OCI-LY1 (cell line): ENCODE data around the gene RECK.
"Not testable (repeated sequence)": the region's sequence is repeated elsewhere in the genome, so short reads cannot be mapped to it uniquely, and the experiment has no call there.

Experiments
- H2AFZ ChIP-seq: fragments of 200-600 bp; sonication (generic), shearing (Covaris generic); 2 replicates; pipeline ENCODE4 v1.6.0; 2014; ENCODE audit warnings: antibody characterized with exemption, mild to moderate bottlenecking, low read length
- H3F3A ChIP-seq: fragments of 200-600 bp; sonication (generic), shearing (Covaris generic); 2 replicates; pipeline ENCODE4 v1.6.0; 2014; ENCODE audit warnings: mild to moderate bottlenecking, antibody characterized with exemption, low read length, moderate library complexity; ENCODE audit not compliant: insufficient read depth
- H3K27ac ChIP-seq: fragments of 200-600 bp; sonication (generic); 2 replicates; pipeline ENCODE4 v1.5.1; 2014; ENCODE audit warnings: low read length, mixed run types, mild to moderate bottlenecking, low read depth; ENCODE audit not compliant: poor library complexity, severe bottlenecking
- H3K27me3 ChIP-seq: fragments of 200-600 bp; sonication (generic); 2 replicates; pipeline ENCODE4 v1.6.0; 2014; ENCODE audit warnings: antibody characterized with exemption, mild to moderate bottlenecking, low read length, moderate library complexity; ENCODE audit not compliant: insufficient read depth
- H3K36me3 ChIP-seq: fragments of 200-600 bp; sonication (generic); 2 replicates; pipeline ENCODE4 v1.6.1; 2014; ENCODE audit warnings: mild to moderate bottlenecking, antibody characterized with exemption, low read length, moderate library complexity, mixed read lengths; ENCODE audit not compliant: insufficient read depth
- H3K4me1 ChIP-seq: fragments of 200-600 bp; sonication (generic); 2 replicates; pipeline ENCODE4 v1.5.1; 2014; ENCODE audit warnings: mild to moderate bottlenecking, low read length, moderate library complexity; ENCODE audit not compliant: insufficient read depth, severe bottlenecking
- H3K4me2 ChIP-seq: fragments of 200-600 bp; sonication (generic), shearing (Covaris generic); 2 replicates; pipeline ENCODE4 v1.6.1; 2014; ENCODE audit warnings: low read length
- H3K4me3 ChIP-seq: fragments of 200-600 bp; sonication (generic); 2 replicates; pipeline ENCODE4 v1.5.1; 2014; ENCODE audit warnings: low read length, low read depth, mild to moderate bottlenecking, mixed read lengths; ENCODE audit not compliant: poor library complexity, severe bottlenecking
- H3K79me2 ChIP-seq: fragments of 200-600 bp; shearing (Covaris generic); 2 replicates; pipeline ENCODE4 v1.6.1; 2016; ENCODE audit warnings: mixed run types, low read length, mixed read lengths; ENCODE audit not compliant: insufficient read depth
- H3K9ac ChIP-seq: fragments of 200-600 bp; sonication (generic), shearing (Covaris generic); 2 replicates; pipeline ENCODE4 v1.6.1; 2014; ENCODE audit warnings: mild to moderate bottlenecking, low read length, mixed read lengths
- H3K9me2 ChIP-seq: fragments of 200-600 bp; sonication (generic), shearing (Covaris generic); 2 replicates; pipeline ENCODE4 v1.6.1; 2014; ENCODE audit warnings: low read depth, mild to moderate bottlenecking, low read length, mixed read lengths
- H3K9me3 ChIP-seq: fragments of 200-600 bp; shearing (Covaris generic); 2 replicates; pipeline ENCODE4 v1.6.1; 2014; ENCODE audit warnings: low read length, mixed read lengths
- H4K20me1 ChIP-seq: fragments of 200-600 bp; sonication (generic), shearing (Covaris generic); 2 replicates; pipeline ENCODE4 v1.6.0; 2016; ENCODE audit warnings: mild to moderate bottlenecking, low read length; ENCODE audit not compliant: insufficient read depth
- CTCF ChIP-seq: fragments of 200-600 bp; sonication (generic), shearing (Covaris generic); IDR thresholded peaks from 2 replicates; pipeline ENCODE4 v1.5.1; 2017; ENCODE audit warnings: mild to moderate bottlenecking, antibody characterized with exemption, low read length, moderate library complexity, mixed read lengths
- EZH2 ChIP-seq: fragments of 200-600 bp; sonication (generic), shearing (Covaris generic); IDR thresholded peaks from 2 replicates; pipeline ENCODE4 v1.8.0; 2017; ENCODE audit warnings: borderline replicate concordance, mixed run types, mild to moderate bottlenecking, antibody characterized with exemption, low read length, moderate library complexity, mixed read lengths

Gene RECK

DNA sequence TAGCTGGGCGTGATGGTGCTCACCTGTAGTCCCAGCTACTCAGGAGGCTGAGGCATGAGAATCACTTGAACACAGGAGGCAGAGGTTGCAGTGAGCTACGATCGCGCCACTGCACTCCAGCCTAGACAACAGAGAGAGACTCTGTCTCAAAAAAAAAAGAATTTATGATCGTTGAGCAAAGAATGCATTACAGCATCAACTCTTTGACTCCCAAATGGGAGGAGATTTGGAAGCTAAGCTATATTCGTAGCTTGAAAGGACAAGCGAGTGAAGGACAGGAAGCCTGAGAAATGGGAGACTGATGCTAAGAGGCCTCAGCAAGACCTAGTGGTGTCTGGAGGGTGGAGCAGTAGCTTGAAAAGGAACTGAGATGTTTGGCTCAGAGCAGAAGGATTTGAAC, 122.2 kb downstream of the RECK start:
- H3K4me1 ChIP-seq, result peaks cover 13% of the 10 kb centered on the region
- H3K27me3 ChIP-seq, result 0 out of 2 replicates have a peak, but pooled peaks cover 4% of the 10 kb centered on the region
- no peaks in the 10 kb centered on the region for H3K79me2 ChIP-seq
- H3K9me2 ChIP-seq, result no peaks in the 10 kb centered on the region
- H3K27ac ChIP-seq, result no peak overlapping the region
- no peaks in the 10 kb centered on the region for H3K9me3 ChIP-seq
- H3K4me3 ChIP-seq, result no peak overlapping the region
- no peaks in the 10 kb centered on the region for H3F3A ChIP-seq
- H2AFZ ChIP-seq, result no peak overlapping the region
- TF ChIP-seq CTCF (no peak), EZH2 (no peak)
- no peak overlapping the region for H3K9ac ChIP-seq
- H3K36me3 ChIP-seq, result no peaks in the 10 kb centered on the region
- no peak overlapping the region for H3K4me2 ChIP-seq
- no peaks in the 10 kb centered on the region for H4K20me1 ChIP-seq

GRCh38 chr9:36159509-36159908, 122.8 kb downstream of the RECK start:
- not testable (repeated sequence) for H3K36me3 ChIP-seq, H3K79me2 ChIP-seq, H3K27me3 ChIP-seq, H3K9ac ChIP-seq, H4K20me1 ChIP-seq, H3K4me3 ChIP-seq, H3K9me2 ChIP-seq, H3K4me2 ChIP-seq, H3K27ac ChIP-seq, H3K9me3 ChIP-seq, H2AFZ ChIP-seq, H3K4me1 ChIP-seq, H3F3A ChIP-seq

- H3K9me2 ChIP-seq, H3K4me1 ChIP-seq, H3K4me3 ChIP-seq, H3K4me2 ChIP-seq, H3K36me3 ChIP-seq, H3K79me2 ChIP-seq, H3K9ac ChIP-seq, H4K20me1 ChIP-seq, H3K9me3 ChIP-seq, H2AFZ ChIP-seq, H3F3A ChIP-seq, H3K27ac ChIP-seq, H3K27me3 ChIP-seq: not testable (repeated sequence)
These were observed 123.4 kb downstream of the RECK start for GRCh38 chr9:36160126-36160525.

DNA sequence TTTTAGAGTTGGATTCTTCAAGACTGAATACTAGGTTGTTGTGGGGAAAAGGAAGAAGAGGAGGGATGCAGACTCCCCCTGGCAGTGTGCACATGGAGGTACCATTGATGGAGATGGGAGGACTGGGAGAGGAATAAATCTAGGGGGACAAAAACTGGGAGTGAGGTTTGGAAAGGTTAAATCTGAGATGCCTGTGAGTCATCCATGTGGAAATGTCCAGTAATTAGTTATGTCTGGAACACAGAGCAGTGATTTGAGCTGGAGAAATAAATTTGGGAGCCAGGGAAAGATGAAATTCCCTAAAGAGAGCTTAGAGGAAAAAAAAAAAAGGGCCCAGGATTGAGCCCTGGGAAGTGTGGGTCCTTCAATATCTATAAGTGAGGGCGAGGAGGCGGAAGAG, 124.5 kb downstream of the RECK start:
- 0 out of 2 replicates have a peak, but pooled peaks cover 9% of the 10 kb centered on the region for H3K27me3 ChIP-seq
- H3K36me3 ChIP-seq, result no peaks in the 10 kb centered on the region
- peaks cover 3% of the 10 kb centered on the region for H3K4me1 ChIP-seq
- H4K20me1 ChIP-seq, result no peaks in the 10 kb centered on the region
- no peak overlapping the region for H3K9ac ChIP-seq
- no peaks in the 10 kb centered on the region for H3K79me2 ChIP-seq
- TF ChIP-seq EZH2, result no peak
- no peak for TF ChIP-seq CTCF
- no peaks in the 10 kb centered on the region for H3F3A ChIP-seq
- H3K27ac ChIP-seq, result no peak overlapping the region
- H3K9me2 ChIP-seq, result no peaks in the 10 kb centered on the region
- H2AFZ ChIP-seq, result no peak overlapping the region
- no peak overlapping the region for H3K4me3 ChIP-seq
- no peak overlapping the region for H3K4me2 ChIP-seq
- H3K9me3 ChIP-seq, result no peaks in the 10 kb centered on the region
